Mesothelial cell of epicardium (in vitro differentiated cells): ENCODE results near the gene FMNL2. TPM values are rescaled to one million over a fixed set of nuclear protein-coding genes. Genes with fewer than 3 reads are reported as not detected.

ENCODE experiments used
- DNase-seq, 2 experiments: peaks; one replicate each; pipeline ENCODE4 v3.0.0; 2021; ENCODE audit warnings: low spot score in 2 of 2; ENCODE audit not compliant: unreplicated experiment in 2 of 2
- H3K27ac Mint-ChIP-seq: 2 replicates; pipeline ENCODE4 v1.8.0; 2021; ENCODE audit warnings: mixed read lengths
- H3K27me3 Mint-ChIP-seq: 2 replicates; pipeline ENCODE4 v1.8.0; 2021; ENCODE audit warnings: low read depth, mixed read lengths
- H3K36me3 Mint-ChIP-seq: 2 replicates; pipeline ENCODE4 v1.8.0; 2021; ENCODE audit warnings: mixed read lengths
- H3K4me1 Mint-ChIP-seq: 2 replicates; pipeline ENCODE4 v1.8.0; 2021; ENCODE audit warnings: mixed read lengths
- H3K4me3 Mint-ChIP-seq: 2 replicates; pipeline ENCODE4 v1.8.0; 2021; ENCODE audit warnings: mild to moderate bottlenecking, moderate library complexity, mixed read lengths
- H3K9me3 Mint-ChIP-seq: 2 replicates; pipeline ENCODE4 v1.8.0; 2021; ENCODE audit warnings: mixed read lengths
- CTCF ChIP-seq: fragments of 200-600 bp; sonication (generic); IDR thresholded peaks from one replicate; pipeline ENCODE4 v1.5.0; 2021; ENCODE audit warnings: antibody characterized with exemption; ENCODE audit not compliant: unreplicated experiment
- total RNA-seq: library from RNA; stranded (reverse); gene quantifications from 3 replicates; pipeline ENCODE4 v1.2.1, GENCODE V29; 2021

Gene FMNL2
- total RNA-seq, 1 donor from 2014 or later, result 52.6 TPM

GRCh38 chr2:152558158-152558984 lies 223.4 kb downstream of the FMNL2 start:
- Mint-ChIP-seq H3K27ac (peak overlapping the region; percentile 33), H3K4me3 (no peak overlapping the region), H3K4me1 (peaks cover 11% of the 10 kb centered on the region), H3K36me3 (peaks cover 12% of the 10 kb centered on the region), H3K9me3 (no peaks in the 10 kb centered on the region), H3K27me3 (no peaks in the 10 kb centered on the region)
- no peak for DNase-seq
- no peak for TF ChIP-seq CTCF

GRCh38 chr2:152559008-152559407 lies 224.0 kb downstream of the FMNL2 start:
- no peak for TF ChIP-seq CTCF
- H3K27ac Mint-ChIP-seq, result no peak overlapping the region

GRCh38 chr2:152560166-152560565 lies 225.2 kb downstream of the FMNL2 start:
- H3K27ac Mint-ChIP-seq, result no peak overlapping the region

More at GRCh38 chr2:152559008-152559407, 224.0 kb downstream of the FMNL2 start:
- Mint-ChIP-seq H3K27me3 (no peaks in the 10 kb centered on the region), H3K9me3 (no peaks in the 10 kb centered on the region), H3K4me1 (peaks cover 14% of the 10 kb centered on the region), H3K4me3 (no peak overlapping the region), H3K36me3 (peaks cover 14% of the 10 kb centered on the region)
- DNase-seq, result no peak

GRCh38 chr2:152560873-152561595 lies 226.1 kb downstream of the FMNL2 start:
- H3K9me3 Mint-ChIP-seq, result no peaks in the 10 kb centered on the region
- DNase-seq, result no peak
- peaks cover 17% of the 10 kb centered on the region for H3K36me3 Mint-ChIP-seq
- no peak overlapping the region for H3K4me3 Mint-ChIP-seq
- peaks cover 14% of the 10 kb centered on the region for H3K4me1 Mint-ChIP-seq
- no peak for TF ChIP-seq CTCF
- no peak overlapping the region for H3K27ac Mint-ChIP-seq
- no peaks in the 10 kb centered on the region for H3K27me3 Mint-ChIP-seq

More at GRCh38 chr2:152560166-152560565, 225.2 kb downstream of the FMNL2 start:
- peaks cover 16% of the 10 kb centered on the region for H3K36me3 Mint-ChIP-seq
- H3K4me3 Mint-ChIP-seq, result no peak overlapping the region
- no peak for DNase-seq
- H3K9me3 Mint-ChIP-seq, result no peaks in the 10 kb centered on the region
- no peak for TF ChIP-seq CTCF
- peaks cover 14% of the 10 kb centered on the region for H3K4me1 Mint-ChIP-seq
- H3K27me3 Mint-ChIP-seq, result no peaks in the 10 kb centered on the region

GRCh38 chr2:152562198-152562884 lies 227.4 kb downstream of the FMNL2 start:
- Mint-ChIP-seq H3K27me3 (no peaks in the 10 kb centered on the region), H3K4me3 (no peak overlapping the region), H3K9me3 (no peaks in the 10 kb centered on the region), H3K36me3 (peaks cover 17% of the 10 kb centered on the region), H3K4me1 (peaks cover 14% of the 10 kb centered on the region), H3K27ac (no peak overlapping the region)
- TF ChIP-seq CTCF, result no peak
- DNase-seq, result no peak
